CD4-positive, alpha-beta T cell treated with Interleukin-21 for 1 hour (primary cell): ENCODE data around the gene TJP1.
"Not testable (repeated sequence)": the region's sequence is repeated elsewhere in the genome, so short reads cannot be mapped to it uniquely, and the experiment has no call there.

Source experiments
- DNase-seq: peaks from one replicate; pipeline ENCODE4 v3.0.0-alpha.2; 2020

TJP1 gene

GRCh38 chr15:29680465-29681165 is 141.7 kb downstream of the TJP1 start:
- DNase-seq, result no peak

GRCh38 chr15:29678504-29679034 is 143.7 kb downstream of the TJP1 start:
- DNase-seq, result no peak

DNA sequence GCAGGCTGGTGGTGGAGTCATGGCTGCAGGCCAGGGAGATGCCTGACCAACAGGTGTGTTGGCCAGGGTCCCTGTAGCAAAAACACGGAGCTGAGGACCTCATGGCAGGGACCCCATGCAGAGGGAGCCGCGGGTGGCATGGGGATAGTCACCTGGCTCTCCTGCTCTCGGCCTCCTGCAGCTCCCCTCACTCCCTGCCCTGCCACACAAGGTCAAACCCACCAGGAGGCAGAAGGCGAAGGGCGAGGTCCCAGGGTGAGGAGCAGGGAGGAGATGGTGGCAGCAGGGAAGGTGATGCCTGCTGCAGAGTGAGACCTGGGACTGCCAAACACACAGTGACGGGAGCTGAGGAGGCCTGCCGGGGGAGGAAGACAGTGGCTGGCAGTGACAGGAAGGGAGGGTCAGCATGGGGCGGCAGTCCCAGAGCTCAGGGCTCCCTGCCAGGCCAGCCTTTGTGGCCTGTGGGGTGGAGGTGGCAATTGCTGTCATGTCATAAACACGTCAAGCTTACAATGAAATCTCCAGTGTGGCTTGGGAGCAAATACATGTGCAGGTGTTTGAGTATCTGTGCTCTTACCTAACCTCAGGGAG is 144.3 kb downstream of the TJP1 start:
- no peak for DNase-seq

GRCh38 chr15:29677455-29677854 is 144.8 kb downstream of the TJP1 start:
- no peak for DNase-seq

DNA sequence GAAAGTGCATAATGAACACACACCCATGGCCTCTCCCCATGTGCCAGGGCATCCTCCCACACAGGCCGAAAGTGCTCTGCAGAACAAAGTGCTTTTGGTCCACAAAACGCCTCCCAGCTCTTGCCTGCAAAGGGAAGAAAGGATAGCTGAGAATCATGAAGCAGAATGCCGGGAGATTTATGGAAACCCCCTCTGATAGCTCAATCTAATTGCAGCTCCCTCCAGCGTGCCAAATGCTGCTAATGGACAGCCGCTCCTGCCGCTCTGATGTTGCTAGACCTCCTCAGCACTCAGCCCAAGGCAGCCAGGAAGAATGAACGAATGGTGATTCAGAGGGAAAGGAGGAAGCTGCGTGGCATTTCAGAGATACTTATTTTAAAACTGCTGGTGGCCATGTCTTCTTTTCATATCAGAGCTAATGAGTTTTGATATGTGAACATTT is 145.3 kb downstream of the TJP1 start:
- DNase-seq, result no peak

GRCh38 chr15:29676374-29676960 is 145.8 kb downstream of the TJP1 start:
- DNase-seq, result not testable (repeated sequence)

DNA sequence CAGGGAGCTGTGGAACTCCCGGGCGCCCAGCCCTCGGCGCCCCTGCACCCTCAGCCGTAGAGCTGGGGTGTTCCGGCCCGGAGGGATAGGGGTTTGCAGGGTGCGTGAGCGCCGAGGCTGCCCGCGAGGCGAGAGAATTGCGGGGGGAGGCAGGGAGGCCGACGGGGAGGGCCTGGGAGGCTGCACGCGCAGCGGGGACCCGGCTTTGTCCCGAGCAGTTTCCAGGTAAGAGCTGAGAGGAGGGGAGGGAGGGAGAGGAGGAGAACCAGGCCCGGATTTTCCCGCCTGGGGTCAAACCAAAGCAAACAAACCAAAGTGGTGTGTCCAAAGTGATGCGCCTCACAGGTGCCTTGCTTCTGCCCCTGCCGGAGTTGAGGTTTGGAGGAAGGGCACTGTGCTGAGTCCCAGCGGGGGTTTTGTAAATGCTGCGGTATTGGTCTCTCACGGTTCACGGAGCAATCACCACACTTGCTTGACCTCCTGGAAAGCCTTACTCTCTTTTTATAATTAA is 146.4 kb downstream of the TJP1 start:
- no peak for DNase-seq

DNA sequence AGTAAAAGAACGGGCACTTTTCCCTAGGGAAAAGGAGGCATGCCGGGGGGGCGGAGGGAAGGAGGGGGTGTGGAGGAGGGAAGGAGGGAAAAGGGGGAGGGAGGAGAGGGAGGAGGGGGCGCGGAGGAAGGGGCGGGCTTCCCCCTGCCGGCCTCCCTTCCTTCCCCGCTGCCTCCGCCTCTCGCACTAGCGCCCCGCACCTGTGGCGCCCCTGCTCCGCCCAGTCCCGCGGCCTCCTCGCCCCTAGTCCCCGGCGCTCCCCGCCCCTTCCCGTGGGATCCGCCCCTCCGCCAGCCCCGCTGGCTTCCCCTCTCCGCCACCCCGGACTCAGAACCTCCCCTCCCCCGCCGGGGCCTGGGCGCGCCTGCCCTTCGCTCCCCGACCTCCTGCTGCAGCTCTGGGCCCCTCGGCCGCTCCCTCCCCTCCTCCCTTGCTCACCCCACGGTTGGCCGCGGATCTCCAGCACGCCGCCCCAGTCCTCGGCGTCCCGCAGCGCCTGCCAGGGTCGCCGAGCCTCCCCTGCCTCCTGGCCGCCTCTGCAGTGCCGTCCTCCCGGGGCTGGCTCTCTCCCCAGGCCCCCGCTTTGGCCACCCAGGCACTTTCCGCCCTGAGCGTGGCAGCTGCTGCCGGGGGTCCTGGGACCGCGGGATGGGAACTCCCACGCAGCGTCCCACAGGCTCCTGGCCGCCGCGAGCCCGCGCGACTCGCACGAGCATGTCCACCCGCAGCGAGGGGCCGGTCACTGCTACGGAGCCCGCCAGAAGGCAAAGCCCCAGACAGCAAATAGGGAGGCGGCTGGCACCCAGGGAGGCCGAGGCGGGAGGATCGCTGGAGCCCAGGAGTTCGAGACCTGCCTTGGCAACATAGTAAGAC is 147.4 kb downstream of the TJP1 start:
- no peak for DNase-seq

GRCh38 chr15:29672923-29673809 is 149.1 kb downstream of the TJP1 start:
- DNase-seq, result no peak

- no peak for DNase-seq
These were observed 149.8 kb downstream of the TJP1 start for GRCh38 chr15:29672446-29672845.

GRCh38 chr15:29672046-29672445 is 150.2 kb downstream of the TJP1 start:
- not testable (repeated sequence) for DNase-seq

GRCh38 chr15:29670998-29671981 is 151.0 kb downstream of the TJP1 start:
- no peak for DNase-seq

DNA sequence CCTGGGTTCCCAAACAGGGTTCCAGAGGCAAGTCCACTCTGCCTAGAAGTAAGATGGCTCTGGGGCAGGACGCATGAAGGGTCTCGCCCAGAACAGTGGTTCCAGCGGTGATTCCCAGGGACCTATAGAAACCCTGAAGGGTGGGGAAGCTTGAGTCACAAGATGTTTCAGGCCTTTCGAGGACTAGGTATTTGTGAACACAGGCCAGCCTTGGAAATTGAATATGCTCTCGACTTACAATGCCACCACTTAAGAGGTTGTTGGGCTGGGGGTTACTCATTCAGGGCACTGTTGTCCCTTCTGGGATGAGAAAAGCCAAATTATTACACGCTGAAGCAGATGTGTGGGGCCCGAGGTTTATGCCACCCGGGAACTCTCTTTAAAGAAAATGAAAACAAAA is 152.0 kb downstream of the TJP1 start:
- DNase-seq, result no peak

DNA sequence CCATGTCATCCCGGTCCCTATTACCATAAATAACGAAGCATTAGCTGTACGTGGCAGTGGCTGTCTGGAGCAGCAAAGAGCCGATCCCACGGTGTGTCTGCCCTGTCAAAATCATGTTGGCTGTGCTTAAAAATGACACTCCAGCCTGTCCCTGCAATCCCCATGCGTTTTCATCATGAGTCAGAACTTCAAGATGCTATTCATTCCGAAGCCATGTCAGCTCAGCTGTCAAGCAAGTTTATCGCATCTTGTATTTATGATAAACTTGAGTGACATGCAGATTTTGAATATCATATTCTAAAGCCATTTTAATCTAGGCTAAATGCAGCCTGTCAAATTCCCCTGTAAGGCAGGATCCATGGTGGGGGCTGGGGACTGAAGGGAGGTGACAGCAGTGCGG is 152.4 kb downstream of the TJP1 start:
- DNase-seq, result no peak

- DNase-seq, result no peak
These were observed 154.1 kb downstream of the TJP1 start for GRCh38 chr15:29668120-29668602.

DNA sequence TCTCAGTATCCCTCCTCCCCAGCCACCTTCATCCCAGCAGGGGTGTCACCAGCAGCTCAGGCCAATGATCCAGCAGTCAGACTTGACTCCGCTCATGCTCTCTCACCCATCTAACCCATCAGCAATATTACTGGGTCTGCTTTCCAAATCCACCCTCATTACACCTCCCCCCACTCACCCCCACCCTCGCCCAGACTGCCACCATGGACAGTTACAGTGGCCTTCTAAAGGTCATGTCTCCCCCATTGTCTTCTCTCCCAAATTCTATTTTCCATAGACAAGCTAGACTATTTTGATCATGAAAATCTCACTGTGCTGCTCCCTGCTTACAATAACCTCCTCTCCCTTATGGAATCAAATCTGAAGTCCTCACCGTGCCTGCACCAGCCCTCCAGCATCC is 156.0 kb downstream of the TJP1 start:
- no peak for DNase-seq

DNA sequence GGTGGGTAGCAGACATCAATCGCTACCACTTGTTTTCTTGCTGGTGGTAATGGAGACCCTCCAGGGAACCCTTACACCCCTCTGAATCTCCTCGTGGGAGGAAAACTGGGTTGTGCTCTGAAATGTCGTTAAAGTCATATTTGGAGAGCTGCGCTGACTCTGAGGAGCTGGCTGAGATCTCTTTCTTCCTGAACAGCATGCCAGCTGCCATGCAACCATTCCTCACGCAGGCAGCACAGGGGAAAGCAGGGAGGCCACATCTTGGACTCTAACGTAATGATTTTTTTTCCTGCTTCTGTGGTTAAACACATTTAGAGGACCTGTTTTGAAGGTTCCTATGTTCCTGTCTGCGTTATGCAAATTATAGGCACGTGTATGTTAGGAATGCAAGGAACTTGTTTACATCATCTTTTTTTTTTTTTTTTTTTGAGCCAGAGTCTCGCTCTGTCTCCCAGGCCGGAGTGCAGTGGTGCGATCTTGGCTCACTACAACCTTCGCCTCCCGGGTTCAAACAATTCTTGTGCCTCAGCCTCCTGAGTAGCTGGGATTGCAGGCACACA is 156.7 kb downstream of the TJP1 start:
- no peak for DNase-seq

DNA sequence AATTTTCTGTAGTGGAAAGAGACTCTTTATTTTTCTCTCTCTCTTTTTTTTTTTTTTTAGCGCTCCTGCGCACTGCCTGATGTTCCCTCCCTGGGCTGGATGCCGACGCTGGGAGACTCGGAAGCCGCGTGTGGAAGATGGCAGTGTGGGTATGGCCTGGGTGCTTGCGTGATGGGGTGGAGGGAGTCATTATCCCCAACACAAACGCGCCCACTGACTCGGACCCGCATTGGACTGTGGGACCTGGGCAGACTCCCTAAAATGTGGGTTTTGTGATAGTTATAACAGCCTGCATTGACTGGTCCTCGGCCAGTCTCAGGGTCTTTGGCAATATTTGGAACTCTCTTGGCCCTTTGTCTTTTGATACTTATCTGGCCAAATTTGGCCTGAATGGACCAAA is 157.9 kb downstream of the TJP1 start:
- no peak for DNase-seq

DNA sequence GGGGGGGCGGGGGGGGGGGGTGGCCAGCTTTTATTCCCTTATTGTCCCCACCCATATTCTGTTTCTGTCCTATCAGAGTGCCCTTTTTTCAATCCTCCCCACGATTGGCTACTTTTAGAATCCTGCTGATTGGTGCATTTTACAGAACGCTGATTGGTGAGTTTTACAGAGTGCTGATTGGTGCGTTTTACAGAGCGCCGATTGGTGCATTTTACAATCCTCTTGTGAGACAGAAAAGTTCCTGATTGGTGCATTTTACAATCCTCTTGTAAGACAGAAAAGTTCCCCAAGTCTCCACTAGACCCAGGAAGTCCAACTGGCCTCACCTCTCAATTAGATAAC is 164.8 kb downstream of the TJP1 start:
- not testable (repeated sequence) for DNase-seq
